Liver (tissue), 9 donors: ENCODE results near the gene PRDM8. TPM values are rescaled to one million over a fixed set of nuclear protein-coding genes. Genes with fewer than 3 reads are reported as not detected.

ENCODE experiments used
- DNase-seq: peaks from one replicate; pipeline ENCODE4 v3.0.0-alpha.2; 2017; ENCODE audit warnings: low spot score
- H3K27ac ChIP-seq, 2 donors: one replicate each; pipeline ENCODE4 v1.7.0; 2013; ENCODE audit warnings: inconsistent platforms in 2 of 2, low read length in 2 of 2, control low read depth in 1 of 2, low read depth in 1 of 2, mild to moderate bottlenecking in 1 of 2
- H3K27me3 ChIP-seq, 4 donors: one replicate each; pipeline versions ENCODE4 v1.6.1 to v1.7.0; 2013; ENCODE audit warnings: low read length in 3 of 4, inconsistent platforms in 1 of 4, mild to moderate bottlenecking in 1 of 4, moderate library complexity in 1 of 4; ENCODE audit not compliant: control insufficient read depth in 4 of 4, insufficient read depth in 4 of 4
- H3K36me3 ChIP-seq, 4 donors: one replicate each; pipeline versions ENCODE4 v1.6.1 to v1.7.0; 2013; ENCODE audit warnings: low read length in 3 of 4, mild to moderate bottlenecking in 3 of 4, low read depth in 1 of 4, moderate library complexity in 1 of 4; ENCODE audit not compliant: control insufficient read depth in 4 of 4, insufficient read depth in 3 of 4
- H3K4me1 ChIP-seq, 4 donors: one replicate each; pipeline versions ENCODE4 v1.6.1 to v1.7.0; 2013; ENCODE audit warnings: low read length in 3 of 4, mild to moderate bottlenecking in 3 of 4, moderate library complexity in 1 of 4; ENCODE audit not compliant: control insufficient read depth in 4 of 4, insufficient read depth in 4 of 4
- H3K4me3 ChIP-seq, 3 donors: one replicate each; pipeline versions ENCODE4 v1.6.1 to v1.7.0; 2013; ENCODE audit warnings: low read length in 3 of 3, control low read depth in 1 of 3, low read depth in 1 of 3, mild to moderate bottlenecking in 1 of 3
- H3K9ac ChIP-seq, 2 donors: one replicate each; pipeline ENCODE4 v1.7.0; 2013; ENCODE audit warnings: low read length in 2 of 2, mild to moderate bottlenecking in 2 of 2, moderate library complexity in 2 of 2, control low read depth in 1 of 2, low read depth in 1 of 2
- H3K9me3 ChIP-seq, 4 donors: one replicate each; pipeline versions ENCODE4 v1.6.1 to v1.7.0; 2013; ENCODE audit warnings: low read length in 3 of 4; ENCODE audit not compliant: control insufficient read depth in 4 of 4
- ATF3 ChIP-seq: IDR thresholded peaks from 2 replicates; pipeline ENCODE4 v1.6.1; 2016; ENCODE audit warnings: antibody characterized with exemption
- CTCF ChIP-seq: fragments of 150-350 bp; IDR thresholded peaks from 2 replicates; pipeline ENCODE4 v1.5.1; 2017; ENCODE audit warnings: improper control_type of control experiment, low read depth, low read length; ENCODE audit not compliant: missing input control
- FOXA1 ChIP-seq: IDR thresholded peaks from 2 replicates; pipeline ENCODE4 v1.6.1; 2016; ENCODE audit warnings: antibody characterized with exemption
- FOXA2 ChIP-seq: IDR thresholded peaks from 2 replicates; pipeline ENCODE4 v1.6.1; 2016; ENCODE audit warnings: antibody characterized with exemption
- GABPA ChIP-seq, 2 donors: IDR thresholded peaks in 1 of 2; conservative IDR thresholded peaks in 1 of 2; 2 replicates each; pipeline ENCODE4 v1.6.1; 2016; ENCODE audit warnings: antibody characterized with exemption in 2 of 2, mild to moderate bottlenecking in 1 of 2, moderate library complexity in 1 of 2
- HNF4A ChIP-seq, 2 donors: conservative IDR thresholded peaks; 2 replicates each; pipeline ENCODE4 v1.6.1; 2016; ENCODE audit warnings: antibody characterized with exemption in 2 of 2, mild to moderate bottlenecking in 2 of 2
- HNF4G ChIP-seq: IDR thresholded peaks from 2 replicates; pipeline ENCODE4 v1.6.1; 2016; ENCODE audit warnings: antibody characterized with exemption
- JUND ChIP-seq, 2 donors: IDR thresholded peaks; 2 replicates each; pipeline ENCODE4 v1.6.1; 2016; ENCODE audit warnings: antibody characterized with exemption in 2 of 2
- MAX ChIP-seq: IDR thresholded peaks from 2 replicates; pipeline ENCODE4 v1.6.1; 2016; ENCODE audit warnings: antibody characterized with exemption
- RAD21 ChIP-seq, 2 donors: IDR thresholded peaks; 2 replicates each; pipeline ENCODE4 v1.6.1; 2016; ENCODE audit warnings: antibody characterized with exemption in 2 of 2, mild to moderate bottlenecking in 2 of 2
- RXRA ChIP-seq, 2 donors: IDR thresholded peaks; 2 replicates each; pipeline ENCODE4 v1.6.1; 2017 to 2018; ENCODE audit warnings: antibody characterized with exemption in 2 of 2, mild to moderate bottlenecking in 1 of 2
- SP1 ChIP-seq: IDR thresholded peaks from 2 replicates; pipeline ENCODE4 v1.6.1; 2018; ENCODE audit warnings: antibody characterized with exemption, mild to moderate bottlenecking
- TAF1 ChIP-seq: conservative IDR thresholded peaks from 2 replicates; pipeline ENCODE4 v1.6.1; 2016; ENCODE audit warnings: antibody characterized with exemption, mild to moderate bottlenecking
- ZBTB33 ChIP-seq: IDR thresholded peaks from 2 replicates; pipeline ENCODE4 v1.6.1; 2016; ENCODE audit warnings: antibody characterized with exemption
- WGBS: extraction: QIAGEN DNeasy Blood & Tissue Kit; methylation state at CpG from one replicate; pipeline ENCODE4 v1.1.7; 2013; 5-methylcytosine and 5-hydroxymethylcytosine counted together
- polyA plus RNA-seq, 2 donors: library from polyadenylated mRNA; stranded (reverse) in 1 of 2; unstranded in 1 of 2; fragments of 200-250 nt in 1 of 2; fragments of >200 nt in 1 of 2; fragmentation: Nextera tagmentation in 1 of 2; extraction: Ambion mirVana in 1 of 2; gene quantifications; one replicate each; pipeline versions ENCODE4 v1.2.1 to v1.2.3, GENCODE V29; 2013 to 2015
- total RNA-seq, 2 donors: library from RNA; depleted of rRNA; stranded (reverse); fragments of >200 nt; gene quantifications; one replicate each; pipeline ENCODE4 v1.2.3, GENCODE V29; 2014
- donor health status: healthy.
- donor health status: healthy.
- donor health status: healthy.
- donor health status: healthy.
- donor health status: healthy.

PRDM8 gene
- total and polyA plus RNA-seq, 4 donors: 0.05 to 0.14 (median 0.08) TPM; not detected in 1

GRCh38 chr4:80182237-80182866 is 15.0 kb upstream of the PRDM8 start:
- H3K27me3 ChIP-seq: peaks cover 0 to 11% (median 7%) of the 10 kb centered on the region in 4 donors
- no peaks in the 10 kb centered on the region for H3K36me3 ChIP-seq
- no peak overlapping the region for H3K27ac ChIP-seq
- no peak for DNase-seq
- TF ChIP-seq MAX: no peak
- no peak for TF ChIP-seq HNF4A (conservative IDR thresholded peaks at IDR 0.05)
- TF ChIP-seq ZBTB33: no peak
- no peak for TF ChIP-seq ATF3
- no peak for TF ChIP-seq HNF4G
- no peak for TF ChIP-seq GABPA (IDR thresholded peaks at IDR 0.05 in 1 of 2, conservative IDR thresholded peaks at IDR 0.05 in 1 of 2)
- TF ChIP-seq RXRA (IDR thresholded peaks at IDR 0.05): no peak
- no peak for TF ChIP-seq SP1
- TF ChIP-seq TAF1: no peak
- TF ChIP-seq FOXA2: no peak
- no peak for TF ChIP-seq CTCF
- TF ChIP-seq FOXA1: no peak
- TF ChIP-seq RAD21 (IDR thresholded peaks at IDR 0.05): no peak
- no peak for TF ChIP-seq JUND (IDR thresholded peaks at IDR 0.05)
- H3K4me3 ChIP-seq: no peak overlapping the region
- H3K9ac ChIP-seq: no peak overlapping the region
- WGBS: 23% methylated on average over 10 of the region's 10 CpGs
- peaks cover 5 to 29% (median 25%) of the 10 kb centered on the region in 4 donors for H3K4me1 ChIP-seq
- H3K9me3 ChIP-seq: peaks cover 0 to 3% (median under 1%) of the 10 kb centered on the region in 4 donors

GRCh38 chr4:80183250-80184052 is 13.9 kb upstream of the PRDM8 start:
- no peak overlapping the region for H3K9ac ChIP-seq
- WGBS: 4% methylated on average over 54 of the region's 54 CpGs
- H3K27ac ChIP-seq: no peak overlapping the region
- peaks cover 5 to 29% (median 25%) of the 10 kb centered on the region in 4 donors for H3K4me1 ChIP-seq
- H3K27me3 ChIP-seq: peaks cover 0 to 20% (median 9%) of the 10 kb centered on the region in 4 donors
- peak overlapping the region in 2 of 3 donors; percentile 55 to 61 for H3K4me3 ChIP-seq
- H3K9me3 ChIP-seq: peaks cover 0 to 1% (median under 1%) of the 10 kb centered on the region in 4 donors
- no peak for TF ChIP-seq TAF1
- no peak for DNase-seq
- no peaks in the 10 kb centered on the region for H3K36me3 ChIP-seq
